ENCODE measurements around the gene CKAP5.

- TF ChIP-seq CTCF (IDR thresholded peaks at IDR 0.05; ENCODE audit: low read depth, low read length, poor library complexity, severe bottlenecking): peak; percentile 62
- TF ChIP-seq EZH2phosphoT487 (IDR thresholded peaks at IDR 0.05; ENCODE audit: borderline replicate concordance, low read length): no peak
Measured at GRCh38 chr11:46808799-46809431, 37.2 kb downstream of the CKAP5 start.

Measured in DOHH2 (cell line).